ENCODE measurements around the gene CHCHD6. TPM values are rescaled to one million over a fixed set of nuclear protein-coding genes. Genes with fewer than 3 reads are reported as not detected.

The CHCHD6 gene
- total RNA-seq, 2 donors from 2014 or later = 7.8 to 7.9 TPM

DNA sequence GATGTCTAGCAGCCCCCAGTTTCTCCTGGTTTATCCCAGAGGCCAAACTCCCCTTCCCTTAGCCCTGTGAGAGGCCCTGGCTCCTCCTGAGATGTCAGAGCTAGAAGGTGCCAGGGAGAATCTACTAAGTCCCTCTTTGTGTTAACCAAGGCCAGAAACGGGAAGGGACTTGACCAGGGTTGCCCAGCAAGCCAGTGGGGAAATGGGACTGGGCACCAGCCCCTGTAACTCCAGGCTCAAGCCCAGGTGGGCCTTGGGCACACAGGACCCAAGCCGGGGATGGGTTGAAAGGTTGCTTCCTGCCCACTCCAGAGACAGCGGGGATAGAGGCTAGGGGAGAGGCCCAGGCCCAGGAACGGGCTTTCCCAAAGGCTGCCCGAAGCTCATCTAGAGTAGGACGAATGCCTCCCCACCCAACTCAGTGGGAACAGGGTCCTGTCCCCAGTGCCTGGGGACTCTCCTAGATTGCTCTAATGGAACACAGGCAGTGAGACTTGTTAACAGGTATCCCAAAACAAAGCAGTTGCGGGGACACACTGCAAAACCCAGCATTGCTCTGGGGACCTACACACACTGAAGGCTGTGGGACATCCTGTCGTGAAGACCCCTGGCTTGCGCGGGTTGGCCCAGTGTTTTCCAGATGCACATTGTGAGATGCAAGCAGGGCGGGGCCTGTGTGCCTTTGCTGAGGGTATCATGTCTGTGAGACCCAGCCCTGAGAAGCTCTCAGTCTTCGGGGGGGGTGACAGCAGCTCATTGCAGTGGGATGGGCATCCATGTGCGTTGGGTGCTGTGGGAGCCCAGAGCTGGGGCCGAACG, 36.2 kb upstream of the CHCHD6 start:
- intact Hi-C loops (cut with DNase I) = no loop called here
- DNase-seq = no peak
- no peak for ATAC-seq

- intact Hi-C loops (cut with DNase I) = no loop called here
- DNase-seq (no peak), ATAC-seq (no peak)
Observed at GRCh38 chr3:126668450-126669401, 35.3 kb upstream of the CHCHD6 start.

DNA sequence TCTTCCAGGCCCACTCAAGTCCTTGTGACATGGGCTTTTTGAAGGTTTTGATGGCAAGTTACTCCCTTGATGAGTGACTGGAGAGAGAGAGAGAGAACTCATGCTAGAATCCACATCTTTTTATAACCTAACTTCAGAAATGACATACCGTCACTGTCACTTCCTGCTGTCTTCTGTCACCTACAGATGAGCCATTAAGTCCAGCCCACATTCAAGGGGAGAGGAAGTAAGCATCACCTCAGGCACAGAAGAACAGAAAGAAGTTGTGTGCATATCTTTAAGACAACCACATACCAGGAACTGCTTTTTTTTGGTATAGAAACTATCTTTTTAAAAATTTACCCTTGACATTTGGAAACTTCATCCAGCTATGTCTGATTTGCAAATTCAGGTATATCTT, 32.5 kb upstream of the CHCHD6 start:
- no peak for ATAC-seq
- no peak for DNase-seq
- intact Hi-C loops (cut with DNase I) = loop anchor here in 1 of 2 donors (10.0 kb wide), 1 partner anchor 783 kb away; no protein-coding TSS in a partner anchor

DNA sequence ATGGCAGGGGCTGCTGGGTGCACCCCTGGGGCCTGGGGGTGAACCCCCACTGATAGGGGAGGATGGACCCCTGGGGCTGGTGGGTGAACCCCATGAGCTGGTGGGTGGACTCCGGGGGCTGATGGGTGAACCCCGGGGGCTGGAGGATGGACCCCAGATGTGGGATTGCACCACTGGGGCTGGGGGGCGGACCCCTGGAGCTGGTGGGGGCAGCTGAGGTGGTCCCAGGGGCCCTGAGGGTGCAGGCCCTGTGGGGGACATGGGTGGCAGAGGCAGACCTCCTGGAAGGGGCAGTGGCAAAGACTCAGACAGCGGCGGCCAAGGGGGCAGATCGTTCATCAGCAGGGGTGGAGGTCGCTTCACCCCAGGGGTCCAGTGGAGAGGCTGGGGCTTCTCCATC, 31.7 kb upstream of the CHCHD6 start:
- intact Hi-C loops (cut with DNase I) = loop anchor here in 1 of 2 donors (10.0 kb wide), 1 partner anchor 782 kb away; no protein-coding TSS in a partner anchor
- DNase-seq = no peak
- no peak for ATAC-seq

- ATAC-seq (no peak), DNase-seq (no peak)
- intact Hi-C loops (cut with DNase I) = loop anchor here in 1 of 2 donors (10.0 kb wide), 1 partner anchor 782 kb away; no protein-coding TSS in a partner anchor
Observed at GRCh38 chr3:126672741-126673140, 31.3 kb upstream of the CHCHD6 start.

- ATAC-seq = no peak
- intact Hi-C loops (cut with DNase I) = loop anchor here (2.0 to 10.0 kb wide), 5 partner anchors 500 to 870 kb away; no protein-coding TSS in a partner anchor
- no peak for DNase-seq
Observed at GRCh38 chr3:126676919-126677705, 26.9 kb upstream of the CHCHD6 start.

DNA sequence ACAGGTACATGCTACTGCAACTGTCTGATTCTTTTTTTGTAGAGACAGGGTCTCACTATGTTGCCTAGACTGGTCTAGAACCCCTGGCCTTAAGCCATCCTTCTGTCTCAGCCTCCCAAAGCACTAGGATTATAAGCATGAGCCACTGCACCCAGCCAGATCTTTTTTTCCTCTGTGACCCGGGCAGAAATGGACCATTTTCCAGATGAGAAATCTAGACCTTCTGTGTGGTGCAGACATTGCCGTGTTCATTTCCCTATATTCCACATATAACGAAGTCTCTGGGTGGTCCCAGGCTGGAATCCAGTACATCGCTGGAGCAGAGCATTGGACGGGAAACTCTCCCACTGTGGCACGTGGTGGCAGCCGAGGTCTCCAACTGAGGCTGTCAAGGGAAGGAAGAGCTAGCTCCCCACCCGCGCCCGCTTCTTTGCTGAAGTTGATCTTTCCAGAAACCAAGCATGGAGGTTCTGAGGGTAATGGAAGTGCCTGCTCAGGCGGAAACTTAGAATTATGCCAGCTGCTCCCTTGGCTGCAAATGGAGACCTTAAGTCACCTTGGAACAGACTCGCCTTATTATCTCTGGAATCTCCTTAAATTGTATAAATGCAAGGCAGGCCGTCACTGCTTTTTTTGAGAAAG, 26.1 kb upstream of the CHCHD6 start:
- intact Hi-C loops (cut with DNase I) = loop anchor here (2.0 to 10.0 kb wide), 6 partner anchors 305 to 869 kb away; partner anchors contain the start of gene PLXNA1 (in 1 of the 2)
- ATAC-seq = no peak
- DNase-seq = no peak

DNA sequence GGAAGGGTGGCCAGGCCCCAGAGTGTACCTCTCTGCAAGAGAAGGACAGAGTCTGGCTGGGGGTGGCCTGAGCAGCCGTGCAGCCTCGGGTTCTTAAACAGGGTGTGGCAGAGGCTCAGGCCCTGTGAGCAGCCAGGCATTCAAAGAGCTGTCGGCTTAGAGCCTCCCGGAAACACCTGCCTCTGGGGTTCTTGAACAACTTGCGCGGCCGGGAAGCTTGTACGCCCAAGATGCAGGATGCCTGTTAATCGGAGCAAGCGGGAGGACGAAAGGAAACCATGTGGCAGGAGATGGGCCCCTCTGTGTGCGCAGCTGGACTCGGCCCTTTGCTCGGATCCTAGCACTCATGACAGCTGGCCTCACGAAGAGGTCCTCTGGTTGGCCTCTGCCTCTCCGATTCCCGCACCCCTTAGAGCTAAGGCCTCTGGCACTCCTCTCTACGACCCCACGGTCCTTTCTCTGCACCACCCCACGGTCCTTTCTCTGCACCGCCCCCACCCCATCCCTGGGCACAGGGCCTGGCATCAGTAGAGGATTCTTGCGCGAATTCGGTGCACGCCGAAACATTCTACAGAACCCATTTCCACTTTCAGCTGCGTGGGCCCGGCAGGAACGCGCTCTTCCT, 25.2 kb upstream of the CHCHD6 start:
- ATAC-seq = peak; percentile 12 to 21
- intact Hi-C loops (cut with DNase I) = loop anchor here (2.0 to 10.0 kb wide), 5 partner anchors 304 to 868 kb away; partner anchors contain the start of gene PLXNA1 (in 1 of the 2)
- DNase-seq = no peak

DNA sequence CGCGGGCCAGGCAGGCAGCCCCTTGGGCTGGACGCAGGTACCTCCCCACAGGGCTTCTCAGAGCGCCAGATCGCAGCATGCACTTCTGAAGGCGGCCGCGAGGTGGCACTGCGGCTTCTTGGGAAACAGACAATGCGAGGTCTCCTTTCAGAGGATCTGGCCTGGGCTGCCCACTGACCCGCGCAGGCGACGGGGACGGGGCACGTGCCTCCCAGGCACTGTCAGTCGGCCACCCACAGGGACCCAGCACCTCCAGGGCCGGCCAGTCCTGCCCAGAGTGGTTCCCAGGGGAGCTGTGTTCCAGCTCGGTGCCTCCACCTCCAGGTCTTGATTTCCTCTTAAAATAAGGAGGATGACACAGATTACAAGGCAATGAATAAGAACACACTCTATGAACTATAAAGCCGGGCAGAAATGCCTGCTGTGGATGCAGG, 24.7 kb upstream of the CHCHD6 start:
- intact Hi-C loops (cut with DNase I) = loop anchor here (2.0 to 10.0 kb wide), 5 partner anchors 303 to 868 kb away; partner anchors contain the start of gene PLXNA1 (in 1 of the 2)
- ATAC-seq = peak; percentile 84 to 94

DNA sequence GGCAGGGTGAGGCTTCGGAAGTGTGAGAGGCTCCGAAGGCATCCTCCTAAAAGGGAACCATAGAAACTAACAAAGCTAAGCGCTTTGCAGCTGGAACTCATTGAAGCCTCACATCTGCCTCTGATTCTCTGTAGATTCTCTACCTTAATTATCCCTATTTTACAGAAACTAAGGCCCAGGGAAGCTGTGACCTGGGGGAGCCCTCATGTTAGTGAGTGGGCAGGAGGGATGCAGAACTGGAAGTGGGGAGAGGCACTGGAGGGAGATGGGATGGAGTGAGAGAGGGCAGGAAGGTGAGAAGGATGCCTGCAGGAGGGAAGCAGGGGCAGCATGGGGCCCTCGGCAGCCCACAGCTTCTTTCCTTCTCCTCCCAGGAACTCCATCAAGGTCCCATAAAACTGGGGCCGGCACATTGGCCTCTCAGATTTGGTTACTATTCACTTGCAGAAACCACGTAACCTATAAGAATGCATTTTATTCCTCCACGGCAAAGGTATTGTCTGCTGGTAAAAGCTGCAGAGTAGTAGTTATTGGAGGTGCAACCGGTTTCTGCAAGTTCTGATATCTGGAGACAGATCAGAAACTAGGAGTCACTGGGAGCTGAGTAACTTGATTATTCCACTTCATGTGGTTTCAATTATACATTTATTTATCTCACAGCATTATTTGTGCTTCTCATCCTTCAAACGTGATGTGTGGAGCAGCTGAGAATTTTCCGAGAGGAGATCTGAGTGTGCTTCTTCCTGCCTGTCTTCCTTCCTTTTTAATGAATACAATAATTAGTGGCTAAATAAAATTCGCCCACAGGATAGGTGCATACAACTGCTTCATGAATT, 24.0 kb upstream of the CHCHD6 start:
- intact Hi-C loops (cut with DNase I) = loop anchor here (2.0 to 10.0 kb wide), 6 partner anchors 303 to 867 kb away; partner anchors contain the start of gene PLXNA1 (in 2 of the 2)
- ATAC-seq = no peak
- DNase-seq = no peak

More for the DNA sequence above, 24.7 kb upstream of the CHCHD6 start:
- DNase-seq = peak; percentile 80

GRCh38 chr3:126680667-126681055, 23.4 kb upstream of the CHCHD6 start:
- DNase-seq = no peak
- intact Hi-C loops (cut with DNase I) = loop anchor here in 1 of 2 donors (10.0 kb wide), 1 partner anchor 304 kb away; the partner anchor contains the start of gene PLXNA1
- ATAC-seq = no peak

GRCh38 chr3:126682009-126682408, 22.0 kb upstream of the CHCHD6 start:
- ATAC-seq (no peak), DNase-seq (no peak)
- intact Hi-C loops (cut with DNase I) = loop anchor here in 1 of 2 donors (10.0 kb wide), 1 partner anchor 303 kb away; the partner anchor contains the start of gene PLXNA1

DNA sequence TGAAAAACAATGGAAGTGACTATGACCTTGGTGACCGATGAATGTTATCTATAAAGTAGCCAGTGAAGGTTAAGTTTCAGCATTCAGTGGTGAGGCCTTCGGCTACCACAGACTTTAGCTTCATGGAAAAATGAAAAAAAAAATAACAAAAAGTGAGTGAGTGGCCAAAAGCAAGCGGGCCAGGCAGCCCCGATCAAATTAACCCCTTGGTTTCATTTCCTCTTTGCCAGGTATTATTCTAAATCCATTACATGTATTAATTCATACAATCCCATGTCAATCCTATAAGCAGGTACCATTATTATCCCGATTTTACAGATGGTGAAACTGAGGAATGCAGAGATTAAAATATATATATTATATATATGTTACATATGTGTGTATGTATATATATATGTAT, 21.0 kb upstream of the CHCHD6 start:
- intact Hi-C loops (cut with DNase I) = loop anchor here in 1 of 2 donors (10.0 kb wide), 1 partner anchor 302 kb away; the partner anchor contains the start of gene PLXNA1
- ATAC-seq = no peak
- no peak for DNase-seq

GRCh38 chr3:126684218-126684751, 19.8 kb upstream of the CHCHD6 start:
- ATAC-seq (peak in 1 of 2 donors; percentile 39), DNase-seq (no peak)
- intact Hi-C loops (cut with DNase I) = loop anchor here in 1 of 2 donors (10.0 kb wide), 1 partner anchor 301 kb away; the partner anchor contains the start of gene PLXNA1

GRCh38 chr3:126685021-126685420, 19.0 kb upstream of the CHCHD6 start:
- intact Hi-C loops (cut with DNase I) = loop anchor here in 1 of 2 donors (10.0 kb wide), 1 partner anchor 300 kb away; the partner anchor contains the start of gene PLXNA1
- ATAC-seq (no peak), DNase-seq (no peak)

GRCh38 chr3:126685493-126685892, 18.5 kb upstream of the CHCHD6 start:
- ATAC-seq (no peak), DNase-seq (no peak)
- intact Hi-C loops (cut with DNase I) = loop anchor here in 1 of 2 donors (10.0 kb wide), 1 partner anchor 299 kb away; the partner anchor contains the start of gene PLXNA1

All from left cardiac atrium (tissue), 4 donors.